DOHH2 (cell line): ENCODE results near the gene OXCT1.

Experiments
- CTCF ChIP-seq: fragments of 200-600 bp; sonication (generic); IDR thresholded peaks from one replicate; pipeline ENCODE4 v1.5.1; 2014; ENCODE audit warnings: antibody characterized with exemption, mild to moderate bottlenecking, low read depth, low read length; ENCODE audit not compliant: poor library complexity, severe bottlenecking
- EZH2phosphoT487 ChIP-seq: fragments of 200-600 bp; sonication (generic); IDR thresholded peaks from 2 replicates; pipeline ENCODE4 v1.6.1; 2017; ENCODE audit warnings: borderline replicate concordance, mild to moderate bottlenecking, antibody characterized with exemption, low read length, moderate library complexity, mixed read lengths

DNA sequence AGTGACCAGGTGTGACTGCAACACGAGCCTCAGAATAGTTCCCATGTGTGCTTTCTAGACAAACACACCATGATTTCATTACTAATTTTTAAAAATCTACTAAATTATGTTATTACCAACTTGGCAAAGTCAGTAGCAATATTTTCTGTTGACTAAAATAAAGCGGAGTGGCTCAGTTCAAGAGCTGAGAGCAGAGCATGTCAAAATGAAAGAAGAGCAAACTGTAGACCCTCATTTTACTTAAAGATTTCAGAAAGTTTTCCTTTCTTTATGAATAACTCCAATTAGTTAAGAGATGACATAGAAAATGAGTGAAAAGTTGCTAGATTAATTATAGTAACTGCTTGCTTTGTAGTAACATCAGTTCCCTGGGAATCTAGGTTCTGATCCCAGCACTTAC, 17.9 kb downstream of the OXCT1 start:
- TF ChIP-seq CTCF, result no peak
- TF ChIP-seq EZH2phosphoT487, result no peak
